Colonic mucosa (tissue), 4 donors: ENCODE measurements around the gene PCBP1. TPM values are rescaled to one million over a fixed set of nuclear protein-coding genes. Genes with fewer than 3 reads are reported as not detected.
A peak's percentile ranks its signal among the peaks of the same experiment; 100 is the strongest.

Experiments
- DNase-seq: peaks from one replicate; pipeline ENCODE4 v3.0.0-alpha.2; 2020
- H3K27ac ChIP-seq: fragments of 200-600 bp; one replicate; pipeline ENCODE4 v1.8.0; 2021
- H3K27me3 ChIP-seq: fragments of 200-600 bp; one replicate; pipeline ENCODE4 v1.8.0; 2021
- H3K36me3 ChIP-seq: fragments of 200-600 bp; one replicate; pipeline ENCODE4 v1.8.0; 2021
- H3K4me1 ChIP-seq: fragments of 200-600 bp; one replicate; pipeline ENCODE4 v1.8.0; 2021; ENCODE audit warnings: mild to moderate bottlenecking
- H3K4me3 ChIP-seq: fragments of 200-600 bp; one replicate; pipeline ENCODE4 v1.8.0; 2021
- H3K9ac ChIP-seq, 2 donors: one replicate each; pipeline ENCODE4 v1.7.0; 2013; ENCODE audit warnings: control low read depth in 2 of 2, low read depth in 2 of 2, low read length in 2 of 2
- H3K9me3 ChIP-seq: fragments of 200-600 bp; one replicate; pipeline ENCODE4 v1.8.0; 2021
- intact Hi-C: fragments of 100-400 bp; cut with DNase I; formaldehyde crosslinking; loops from one replicate; pipeline ENCODE4 v1.14.1; 2022
- total RNA-seq, 2 donors: library from RNA; stranded (reverse); fragmentation: NEBNext Ultra II Directional in 1 of 2; extraction: Animal tissue kit (Norgen Biotek cat#: 25700) in 1 of 2; gene quantifications; one replicate each; pipeline ENCODE4 v1.2.1, GENCODE V29; 2021
- TF ChIP-seq, protein P1 (sequence below): fragments of 200-600 bp; IDR thresholded peaks from one replicate; pipeline ENCODE4 v1.8.0; 2022; ENCODE audit warnings: antibody characterized with exemption, mild to moderate bottlenecking
- donor health status: healthy.
- donor health status: DM: no; HTN: no; CAD: no.
- donor health status: DM: no; HTN: no; CAD: no.

PCBP1 gene
- total RNA-seq, 2 donors from 2014 or later = 348 to 401 TPM

DNA sequence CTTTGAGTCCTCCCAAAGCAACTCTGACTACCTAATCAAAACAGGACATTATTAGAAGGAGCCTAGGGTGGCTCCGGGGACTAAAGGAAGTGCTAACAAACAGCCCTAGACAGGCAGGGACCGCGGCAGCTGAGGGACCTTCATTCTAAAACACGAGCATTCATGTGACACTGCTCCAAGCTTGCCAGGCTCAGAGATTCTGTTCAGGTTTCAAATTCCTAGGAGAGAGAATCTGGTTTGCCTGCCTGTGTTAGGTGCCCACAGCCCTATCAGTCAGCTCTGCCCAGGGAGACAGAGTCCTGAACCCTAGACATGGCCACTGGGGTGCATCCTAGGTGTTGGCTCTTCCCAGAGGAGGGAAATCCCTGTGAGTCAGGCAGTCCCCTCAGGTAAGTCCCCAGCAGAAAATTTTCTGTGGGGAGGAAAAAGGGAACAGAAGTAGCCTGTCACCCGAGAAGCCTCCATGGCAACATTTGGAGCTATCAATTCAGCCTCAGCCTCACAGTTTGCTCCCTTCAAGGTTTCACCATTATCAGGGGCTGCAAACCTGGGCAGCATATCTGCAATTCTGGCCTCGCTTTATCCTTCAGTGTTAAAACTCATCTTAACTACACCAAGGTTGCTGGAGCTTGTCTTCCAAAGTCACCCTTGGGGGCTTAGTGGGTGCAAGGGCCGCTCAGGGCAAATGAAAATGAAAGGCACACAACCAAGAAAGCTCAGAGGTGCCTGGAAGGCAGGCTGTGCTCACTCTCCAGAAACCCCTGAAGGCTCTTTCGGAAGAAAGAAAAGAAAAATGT, 28.6 kb downstream of the PCBP1 start:
- Histone ChIP-seq H3K4me1 (peaks cover 6% of the 10 kb centered on the region), H3K9ac (no peak overlapping the region), H3K27ac (no peak overlapping the region), H3K27me3 (no peaks in the 10 kb centered on the region), H3K9me3 (no peaks in the 10 kb centered on the region), H3K36me3 (no peaks in the 10 kb centered on the region), H3K4me3 (no peak overlapping the region)
- intact Hi-C loops = no loop called here
- no peak for DNase-seq
- TF ChIP-seq, protein P1, sequence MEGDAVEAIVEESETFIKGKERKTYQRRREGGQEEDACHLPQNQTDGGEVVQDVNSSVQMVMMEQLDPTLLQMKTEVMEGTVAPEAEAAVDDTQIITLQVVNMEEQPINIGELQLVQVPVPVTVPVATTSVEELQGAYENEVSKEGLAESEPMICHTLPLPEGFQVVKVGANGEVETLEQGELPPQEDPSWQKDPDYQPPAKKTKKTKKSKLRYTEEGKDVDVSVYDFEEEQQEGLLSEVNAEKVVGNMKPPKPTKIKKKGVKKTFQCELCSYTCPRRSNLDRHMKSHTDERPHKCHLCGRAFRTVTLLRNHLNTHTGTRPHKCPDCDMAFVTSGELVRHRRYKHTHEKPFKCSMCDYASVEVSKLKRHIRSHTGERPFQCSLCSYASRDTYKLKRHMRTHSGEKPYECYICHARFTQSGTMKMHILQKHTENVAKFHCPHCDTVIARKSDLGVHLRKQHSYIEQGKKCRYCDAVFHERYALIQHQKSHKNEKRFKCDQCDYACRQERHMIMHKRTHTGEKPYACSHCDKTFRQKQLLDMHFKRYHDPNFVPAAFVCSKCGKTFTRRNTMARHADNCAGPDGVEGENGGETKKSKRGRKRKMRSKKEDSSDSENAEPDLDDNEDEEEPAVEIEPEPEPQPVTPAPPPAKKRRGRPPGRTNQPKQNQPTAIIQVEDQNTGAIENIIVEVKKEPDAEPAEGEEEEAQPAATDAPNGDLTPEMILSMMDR = no peak

- no peaks in the 10 kb centered on the region for H3K9me3 ChIP-seq
- no peak overlapping the region for H3K9ac ChIP-seq
- intact Hi-C loops = no loop called here
- no peaks in the 10 kb centered on the region for H3K27me3 ChIP-seq
- no peak overlapping the region for H3K4me3 ChIP-seq
- no peaks in the 10 kb centered on the region for H3K36me3 ChIP-seq
- TF ChIP-seq, protein P1 = no peak
- H3K4me1 ChIP-seq = no peaks in the 10 kb centered on the region
- no peak overlapping the region for H3K27ac ChIP-seq
- no peak for DNase-seq
Measured at GRCh38 chr2:70116936-70117552, 29.8 kb downstream of the PCBP1 start.

DNA sequence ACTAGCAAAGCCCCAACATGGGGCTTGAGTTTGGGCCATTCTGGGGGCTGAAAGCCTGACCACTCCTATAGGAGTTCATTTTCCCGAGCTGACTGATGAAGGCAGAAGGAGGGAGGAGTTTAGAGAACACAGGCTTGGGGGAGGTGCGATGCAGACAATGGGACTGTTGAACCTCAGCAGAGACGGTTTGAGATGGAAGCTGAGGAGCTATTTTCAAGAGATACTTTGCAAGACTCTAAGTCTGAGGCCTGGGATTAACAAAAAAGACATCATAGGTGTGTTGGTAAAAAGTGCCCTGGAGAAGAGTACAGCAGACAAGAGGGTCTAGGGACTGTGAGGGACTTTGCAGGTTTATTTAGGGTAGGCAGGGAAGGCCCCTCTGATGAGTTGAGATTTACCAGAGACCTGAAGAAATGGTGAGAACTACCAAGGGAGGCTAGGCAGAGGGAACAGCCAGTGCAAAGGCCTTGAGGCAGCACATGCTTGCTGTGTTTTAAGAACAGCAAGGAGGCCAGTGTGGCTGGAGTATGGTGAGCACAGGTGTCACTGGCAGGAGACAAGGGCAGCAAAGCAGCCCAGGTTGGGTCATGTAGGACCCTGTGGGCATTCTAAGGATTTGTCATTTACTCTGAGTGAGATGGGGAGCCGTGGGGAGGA, 31.6 kb downstream of the PCBP1 start:
- Histone ChIP-seq H3K4me3 (no peak overlapping the region), H3K9ac (no peak overlapping the region), H3K27ac (no peak overlapping the region), H3K36me3 (no peaks in the 10 kb centered on the region), H3K27me3 (no peaks in the 10 kb centered on the region), H3K4me1 (peaks cover 6% of the 10 kb centered on the region), H3K9me3 (no peaks in the 10 kb centered on the region)
- TF ChIP-seq, protein P1 = no peak
- no peak for DNase-seq
- intact Hi-C loops = no loop called here

GRCh38 chr2:70121627-70122372, 34.5 kb downstream of the PCBP1 start:
- no peak for DNase-seq
- intact Hi-C loops = no loop called here
- H3K27ac ChIP-seq = peak overlapping the region; percentile 8

DNA sequence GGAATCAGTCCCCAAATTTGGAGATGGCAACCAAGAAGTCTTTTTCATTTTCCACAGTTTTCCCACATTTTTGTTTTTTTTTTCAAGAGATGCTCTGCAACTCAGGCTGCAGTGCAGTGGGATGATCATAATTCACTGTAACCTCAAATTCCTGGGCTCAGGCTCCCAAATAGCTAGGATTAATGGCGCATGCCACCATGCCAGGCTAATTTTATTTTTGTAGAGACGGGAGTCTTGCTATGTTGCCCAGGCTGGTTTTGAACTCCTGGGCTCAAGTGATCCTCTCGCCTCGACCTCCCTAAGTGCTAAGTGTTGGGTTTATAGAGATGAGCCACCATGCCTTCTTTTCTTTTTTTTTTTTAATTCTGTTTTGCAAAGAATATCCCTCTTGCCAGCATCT, 35.2 kb downstream of the PCBP1 start:
- Histone ChIP-seq H3K27ac (peak overlapping the region; percentile 95), H3K4me3 (no peak overlapping the region), H3K27me3 (no peaks in the 10 kb centered on the region), H3K4me1 (peaks cover 6% of the 10 kb centered on the region), H3K9ac (no peak overlapping the region), H3K36me3 (no peaks in the 10 kb centered on the region), H3K9me3 (no peaks in the 10 kb centered on the region)
- TF ChIP-seq, protein P1 = no peak
- no peak for DNase-seq
- intact Hi-C loops = no loop called here

More at GRCh38 chr2:70121627-70122372, 34.5 kb downstream of the PCBP1 start:
- Histone ChIP-seq H3K4me1 (peaks cover 6% of the 10 kb centered on the region), H3K9me3 (no peaks in the 10 kb centered on the region), H3K27me3 (no peaks in the 10 kb centered on the region), H3K9ac (no peak overlapping the region), H3K4me3 (no peak overlapping the region), H3K36me3 (no peaks in the 10 kb centered on the region)
- TF ChIP-seq, protein P1 = no peak
